MM.1S (cell line): ENCODE measurements around the gene MIER3.

Source experiments
- EZH2 ChIP-seq: fragments of 300-600 bp; sonication (generic); optimal IDR thresholded peaks from 2 replicates; pipeline ENCODE3; 2017; ENCODE audit warnings: low read depth, mild to moderate bottlenecking, antibody characterized with exemption, low read length, mixed read lengths
- EZH2phosphoT487 ChIP-seq: fragments of 300-600 bp; sonication (generic); IDR thresholded peaks from 2 replicates; pipeline ENCODE4 v1.6.1; 2018; ENCODE audit warnings: antibody characterized with exemption, low read length
- TF ChIP-seq, protein P1 (sequence below): fragments of 300-600 bp; sonication (generic); IDR thresholded peaks from 2 replicates; pipeline ENCODE4 v1.5.1; 2016; ENCODE audit warnings: antibody characterized with exemption, low read length, mixed read lengths

DNA sequence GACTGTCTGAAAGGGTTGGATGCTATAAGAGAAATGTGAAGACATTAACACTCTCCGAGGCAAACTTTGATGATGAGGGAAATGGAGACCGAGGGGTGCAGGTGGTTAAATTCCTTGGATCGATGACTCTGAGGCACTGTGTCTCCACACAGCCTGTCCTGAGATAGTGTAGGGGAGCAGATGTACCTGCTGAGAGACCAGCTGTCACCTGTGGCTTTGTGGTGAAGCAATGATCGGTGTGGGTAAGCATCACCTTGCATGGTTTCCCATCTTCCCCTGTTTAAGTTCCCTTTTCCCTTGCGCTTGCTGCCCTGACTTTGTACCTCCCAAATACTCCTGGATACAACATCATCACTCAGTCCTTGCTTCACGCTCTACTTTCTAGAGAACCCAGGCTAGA lies 9.8 kb upstream of the MIER3 start:
- TF ChIP-seq EZH2phosphoT487 (no peak), EZH2 (no peak)
- TF ChIP-seq, protein P1, sequence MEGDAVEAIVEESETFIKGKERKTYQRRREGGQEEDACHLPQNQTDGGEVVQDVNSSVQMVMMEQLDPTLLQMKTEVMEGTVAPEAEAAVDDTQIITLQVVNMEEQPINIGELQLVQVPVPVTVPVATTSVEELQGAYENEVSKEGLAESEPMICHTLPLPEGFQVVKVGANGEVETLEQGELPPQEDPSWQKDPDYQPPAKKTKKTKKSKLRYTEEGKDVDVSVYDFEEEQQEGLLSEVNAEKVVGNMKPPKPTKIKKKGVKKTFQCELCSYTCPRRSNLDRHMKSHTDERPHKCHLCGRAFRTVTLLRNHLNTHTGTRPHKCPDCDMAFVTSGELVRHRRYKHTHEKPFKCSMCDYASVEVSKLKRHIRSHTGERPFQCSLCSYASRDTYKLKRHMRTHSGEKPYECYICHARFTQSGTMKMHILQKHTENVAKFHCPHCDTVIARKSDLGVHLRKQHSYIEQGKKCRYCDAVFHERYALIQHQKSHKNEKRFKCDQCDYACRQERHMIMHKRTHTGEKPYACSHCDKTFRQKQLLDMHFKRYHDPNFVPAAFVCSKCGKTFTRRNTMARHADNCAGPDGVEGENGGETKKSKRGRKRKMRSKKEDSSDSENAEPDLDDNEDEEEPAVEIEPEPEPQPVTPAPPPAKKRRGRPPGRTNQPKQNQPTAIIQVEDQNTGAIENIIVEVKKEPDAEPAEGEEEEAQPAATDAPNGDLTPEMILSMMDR, result no peak
